PC-3 (cell line): Measurements from ENCODE around the gene RRBP1. TPM values are rescaled to one million over a fixed set of nuclear protein-coding genes. Genes with fewer than 3 reads are reported as not detected.

ENCODE experiments used
- ATAC-seq: fragments of 200-7000 bp; cut with Tn5 transposase; 2 replicates; pipeline ENCODE4 v1.9.1; 2020; ENCODE audit warnings: mild to moderate bottlenecking, moderate library complexity
- BruUV-seq: library from RNA; stranded (reverse); fragments of 400-500 nt; replicated peaks from 2 replicates; lab custom pipeline; 2021; lab: Mats Ljungman, UMichigan
- CTCF ChIA-PET: fragments of 300-600 bp; sonication (Branson Sonifier 250); formaldehyde crosslinking; loops from one replicate; lab custom pipeline; 2022; ENCODE audit warnings: antibody characterized with exemption; lab: Charles Lee
- POLR2A ChIA-PET: fragments of 300-600 bp; sonication (Branson Sonifier 250); formaldehyde crosslinking; loops from one replicate; lab custom pipeline; 2022; ENCODE audit warnings: antibody characterized with exemption; ENCODE audit not compliant: unreplicated experiment; lab: Charles Lee
- DNase-seq: peaks from one replicate; pipeline ENCODE4 v3.0.0-alpha.2; 2015
- H2AFZ ChIP-seq: fragments of 300-600 bp; sonication (generic); 2 replicates; pipeline ENCODE4 v1.6.0; 2016; ENCODE audit warnings: antibody characterized with exemption, low read length
- H3F3A ChIP-seq: fragments of 300-600 bp; sonication (generic); one replicate; pipeline ENCODE4 v1.6.0; 2017; ENCODE audit warnings: antibody characterized with exemption, low read length, control low read depth, mild to moderate bottlenecking; ENCODE audit not compliant: unreplicated experiment
- H3K27ac ChIP-seq: fragments of 300-600 bp; sonication (generic); 2 replicates; pipeline ENCODE4 v1.5.1; 2016; ENCODE audit warnings: mild to moderate bottlenecking, low read length
- H3K27me3 ChIP-seq: fragments of 300-600 bp; sonication (generic); 2 replicates; pipeline ENCODE4 v1.6.1; 2016; ENCODE audit warnings: low read length, mixed read lengths
- H3K36me3 ChIP-seq: fragments of 300-600 bp; sonication (generic); 2 replicates; pipeline ENCODE4 v1.6.1; 2016; ENCODE audit warnings: low read depth, mixed run types, low read length, mixed read lengths
- H3K4me1 ChIP-seq: fragments of 300-600 bp; sonication (generic); 2 replicates; pipeline ENCODE4 v1.5.1; 2016; ENCODE audit warnings: low read length; ENCODE audit not compliant: insufficient read depth
- H3K4me2 ChIP-seq: fragments of 300-600 bp; sonication (generic); 2 replicates; pipeline ENCODE4 v1.6.0; 2016; ENCODE audit warnings: low read length
- H3K4me3 ChIP-seq: fragments of 300-600 bp; sonication (generic); 2 replicates; pipeline ENCODE4 v1.5.1; 2016; ENCODE audit warnings: mild to moderate bottlenecking, low read length, mixed read lengths
- H3K79me2 ChIP-seq: fragments of 300-600 bp; sonication (generic); 2 replicates; pipeline ENCODE4 v1.6.1; 2017; ENCODE audit warnings: low read length, mixed read lengths
- H3K9ac ChIP-seq: fragments of 300-600 bp; sonication (generic); 2 replicates; pipeline ENCODE4 v1.6.0; 2016; ENCODE audit warnings: mild to moderate bottlenecking, low read length
- H3K9me2 ChIP-seq: fragments of 300-600 bp; sonication (generic); replicated peaks from 2 replicates; pipeline ENCODE4 v1.6.1; 2016; ENCODE audit warnings: mixed run types, low read length, mixed read lengths
- H3K9me3 ChIP-seq: fragments of 300-600 bp; sonication (generic); 2 replicates; pipeline ENCODE4 v1.6.1; 2016; ENCODE audit warnings: low read length, mixed read lengths
- H4K20me1 ChIP-seq: fragments of 300-600 bp; sonication (generic); 2 replicates; pipeline ENCODE4 v1.6.1; 2016; ENCODE audit warnings: low read length, mixed read lengths
- CTCF ChIP-seq: fragments of 300-600 bp; sonication (generic); conservative IDR thresholded peaks from 2 replicates; pipeline ENCODE4 v1.5.1; 2017; ENCODE audit warnings: antibody characterized with exemption, low read depth, mild to moderate bottlenecking, low read length
- EZH2 ChIP-seq: fragments of 300-600 bp; sonication (generic); IDR thresholded peaks from one replicate; pipeline ENCODE4 v1.6.1; 2017; ENCODE audit warnings: antibody characterized with exemption, mild to moderate bottlenecking, low read length; ENCODE audit not compliant: unreplicated experiment
- EZH2phosphoT487 ChIP-seq: fragments of 300-600 bp; sonication (generic); IDR thresholded peaks from 2 replicates; pipeline ENCODE4 v1.6.1; 2018; ENCODE audit warnings: mild to moderate bottlenecking, antibody characterized with exemption, low read length, borderline replicate concordance
- intact Hi-C: fragments of 100-400 bp; cut with micrococcal nuclease; formaldehyde crosslinking; loops from 2 replicates; pipeline ENCODE4 v1.9.0; 2023
- total RNA-seq: library from RNA; depleted of rRNA; stranded (reverse); fragments of >200 nt; gene quantifications from 2 replicates; pipeline ENCODE4 v1.2.3, GENCODE V29; 2014

Gene RRBP1
- total RNA-seq, 1 experiment from 2014 or later = 176 TPM

- Histone ChIP-seq H3K36me3 (no peaks in the 10 kb centered on the region), H3K4me2 (no peak overlapping the region), H3K9ac (no peak overlapping the region), H2AFZ (no peak overlapping the region), H3K4me1 (no peaks in the 10 kb centered on the region), H3K27me3 (no peaks in the 10 kb centered on the region), H3K27ac (no peak overlapping the region), H3K9me3 (no peaks in the 10 kb centered on the region), H3K79me2 (no peaks in the 10 kb centered on the region), H4K20me1 (no peaks in the 10 kb centered on the region), H3K4me3 (no peak overlapping the region), H3K9me2 (no peaks in the 10 kb centered on the region), H3F3A (no peaks in the 10 kb centered on the region)
- DNase-seq = no peak
- BruUV-seq = no TSS peak
- intact Hi-C loops = no loop called here
- no peak for ATAC-seq
- ChIA-PET POLR2A (no interaction called here), CTCF (no interaction called here)
- TF ChIP-seq CTCF = no peak
- no peak for TF ChIP-seq EZH2phosphoT487
- no peak for TF ChIP-seq EZH2
Measured at GRCh38 chr20:17711267-17711627, 29.2 kb upstream of the RRBP1 start.

GRCh38 chr20:17710379-17711266 is 28.6 kb upstream of the RRBP1 start:
- Histone ChIP-seq H3K4me2 (no peak overlapping the region), H2AFZ (no peak overlapping the region), H3K4me3 (no peak overlapping the region)

More at GRCh38 chr20:17710379-17711266, 28.6 kb upstream of the RRBP1 start:
- ChIA-PET POLR2A (no interaction called here), CTCF (no interaction called here)
- H3F3A ChIP-seq = no peaks in the 10 kb centered on the region
- H3K4me1 ChIP-seq = no peaks in the 10 kb centered on the region
- no peak for TF ChIP-seq EZH2
- no peak for TF ChIP-seq CTCF
- TF ChIP-seq EZH2phosphoT487 = no peak
- no peaks in the 10 kb centered on the region for H4K20me1 ChIP-seq
- H3K9ac ChIP-seq = no peak overlapping the region
- intact Hi-C loops = no loop called here
- DNase-seq (no peak), ATAC-seq (no peak)
- H3K9me3 ChIP-seq = no peaks in the 10 kb centered on the region
- no TSS peak for BruUV-seq
- no peaks in the 10 kb centered on the region for H3K9me2 ChIP-seq
- H3K79me2 ChIP-seq = no peaks in the 10 kb centered on the region
- H3K27me3 ChIP-seq = no peaks in the 10 kb centered on the region
- no peak overlapping the region for H3K27ac ChIP-seq
- no peaks in the 10 kb centered on the region for H3K36me3 ChIP-seq
